Measurements from ENCODE around the gene EVL.

The EVL gene

DNA sequence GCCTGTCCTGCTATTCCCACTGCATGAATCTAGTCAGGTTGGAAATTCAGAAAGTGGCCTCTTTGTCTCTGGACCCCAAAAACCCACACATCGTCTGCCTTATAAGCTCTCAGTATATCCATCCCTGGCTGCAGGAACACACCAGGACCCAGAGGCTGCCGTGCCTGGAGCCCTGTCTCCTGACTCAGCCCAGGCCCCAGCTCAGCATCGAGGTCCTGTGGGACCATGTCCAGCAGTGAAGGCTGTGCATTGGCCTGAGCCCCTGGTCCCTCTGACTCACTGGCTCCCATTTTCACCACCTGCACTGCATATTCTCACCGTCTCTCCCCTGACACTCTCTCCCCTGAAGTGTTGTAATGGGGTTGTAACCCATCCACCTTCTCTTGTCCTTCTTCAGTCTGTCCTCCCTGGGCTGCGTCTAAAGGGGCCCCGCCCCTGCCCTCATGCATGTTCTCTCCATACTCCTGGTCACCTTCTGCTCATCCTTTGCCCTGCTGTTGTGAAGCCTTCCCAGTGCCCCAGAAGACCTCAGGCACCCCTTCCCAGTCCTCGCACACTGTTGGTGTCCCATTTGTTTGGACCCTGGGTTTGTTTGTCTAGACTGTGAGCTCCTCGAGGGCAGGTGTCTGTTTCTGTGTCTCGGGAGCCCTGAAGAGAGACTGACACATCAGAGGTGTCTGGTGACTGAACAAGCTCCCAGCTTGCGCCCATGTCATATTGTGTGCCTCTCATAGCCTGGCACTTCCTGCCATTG lies 43.8 kb downstream of the EVL start:
- no peak for DNase-seq (ENCODE audit: low read depth, low spot score)

DNA sequence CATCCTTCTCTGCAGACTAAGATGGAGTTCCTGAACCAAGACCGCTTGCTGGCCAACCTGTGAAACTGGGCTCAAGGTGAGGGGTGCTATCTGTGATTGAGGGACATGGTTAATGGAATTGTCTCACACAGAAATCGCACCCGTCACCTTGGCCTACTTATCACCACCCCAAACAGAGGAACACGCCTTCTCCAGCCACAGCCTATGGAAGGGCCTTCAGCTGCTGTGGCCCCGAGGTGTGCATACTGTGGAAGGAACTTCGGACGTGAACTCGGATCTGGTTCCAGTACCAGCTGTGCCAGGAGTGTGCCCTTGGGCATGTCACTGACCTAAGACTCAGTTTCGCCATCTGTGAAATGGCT lies 44.4 kb downstream of the EVL start:
- no peak for DNase-seq (ENCODE audit: low read depth, low spot score)

DNA sequence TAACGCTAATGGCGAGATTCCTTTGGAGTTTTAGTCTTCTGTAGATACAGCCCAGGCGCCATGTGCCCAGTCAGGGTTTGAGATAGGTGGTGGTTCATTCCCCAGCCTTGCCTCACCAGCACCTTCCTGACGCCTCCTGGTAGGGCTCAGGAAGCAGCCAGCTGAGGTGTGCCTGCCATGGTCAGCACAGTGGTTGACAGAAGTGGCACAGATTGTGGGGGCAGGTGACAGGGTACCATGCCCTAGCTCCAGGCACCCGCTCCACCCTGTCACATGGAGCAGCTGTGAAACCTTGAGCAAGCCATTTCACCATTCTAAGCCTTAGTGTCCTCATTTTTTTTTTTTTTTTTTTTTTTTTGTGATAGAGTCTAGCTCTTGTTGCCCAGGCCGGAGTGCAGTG lies 45.6 kb downstream of the EVL start:
- DNase-seq (ENCODE audit: low read depth, low spot score), result no peak

DNA sequence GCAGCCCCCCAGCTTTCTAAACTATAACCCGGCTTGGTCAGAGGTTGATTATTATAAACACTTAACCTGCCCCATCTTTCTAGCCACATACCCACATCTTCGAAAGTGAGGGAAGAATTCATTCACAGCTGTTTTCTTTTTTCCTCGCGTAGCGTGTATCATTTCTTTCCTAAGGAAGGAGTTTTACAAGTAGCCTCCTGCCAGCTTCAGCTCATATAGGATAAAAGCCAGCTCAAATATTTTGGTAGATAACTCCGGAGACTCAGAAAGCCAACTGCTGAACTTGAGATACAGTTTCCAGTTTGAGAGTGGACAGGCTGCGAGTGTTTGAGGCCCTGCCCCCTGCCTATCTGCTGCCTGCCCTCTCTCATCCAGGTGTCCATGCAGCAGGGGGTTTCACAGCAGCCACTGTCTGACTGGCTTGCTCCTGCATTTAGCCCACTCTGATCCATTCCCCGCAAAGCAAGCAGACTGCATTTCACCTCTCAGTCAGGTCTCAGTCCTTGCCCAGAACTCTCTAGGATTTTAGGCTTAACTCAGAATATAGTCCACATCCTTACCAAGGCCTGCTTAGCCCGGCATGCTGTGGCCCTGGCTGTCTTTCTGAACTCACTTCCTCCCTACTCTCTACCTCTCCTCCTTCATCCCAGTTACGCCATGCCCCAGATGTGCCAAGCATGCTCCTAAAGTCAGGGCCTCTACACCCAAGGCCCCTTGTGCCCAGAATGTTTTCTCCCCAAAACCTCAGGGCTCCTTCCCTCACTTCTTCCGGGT lies 46.9 kb downstream of the EVL start:
- DNase-seq (ENCODE audit: low read depth, low spot score), result no peak

DNA sequence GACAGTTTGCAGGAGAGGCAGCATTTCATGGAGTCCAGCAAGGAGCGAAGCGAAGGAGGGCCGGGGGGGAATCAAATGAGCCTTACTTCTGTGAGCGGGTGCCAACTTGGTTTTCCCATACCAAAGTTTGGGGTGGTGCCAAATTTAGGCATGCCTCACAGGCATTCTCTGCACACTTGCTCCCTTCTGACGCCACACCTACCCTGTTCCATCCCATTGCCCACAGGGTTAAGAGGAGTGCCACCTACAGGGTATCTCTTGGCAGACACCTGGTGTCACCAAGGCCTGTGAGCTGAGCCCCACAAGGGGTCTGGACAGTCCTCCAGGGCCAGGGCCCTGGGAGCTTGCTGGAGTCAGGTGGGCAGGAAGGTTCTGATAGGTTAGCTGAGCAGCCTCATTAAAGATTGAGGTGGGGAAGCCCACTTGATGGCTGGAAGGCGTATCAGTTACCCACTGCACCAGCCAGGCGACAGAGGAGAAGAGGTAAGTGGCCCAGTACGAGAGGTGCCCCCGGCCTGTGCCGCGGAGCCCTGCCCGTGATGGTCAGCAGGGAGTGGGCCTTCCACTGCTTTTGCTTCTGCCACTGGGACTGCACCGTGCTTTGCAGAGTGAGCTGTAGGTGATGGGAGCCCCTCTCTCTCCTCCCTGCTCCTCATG lies 49.0 kb downstream of the EVL start:
- DNase-seq (ENCODE audit: low read depth, low spot score), result no peak

DNA sequence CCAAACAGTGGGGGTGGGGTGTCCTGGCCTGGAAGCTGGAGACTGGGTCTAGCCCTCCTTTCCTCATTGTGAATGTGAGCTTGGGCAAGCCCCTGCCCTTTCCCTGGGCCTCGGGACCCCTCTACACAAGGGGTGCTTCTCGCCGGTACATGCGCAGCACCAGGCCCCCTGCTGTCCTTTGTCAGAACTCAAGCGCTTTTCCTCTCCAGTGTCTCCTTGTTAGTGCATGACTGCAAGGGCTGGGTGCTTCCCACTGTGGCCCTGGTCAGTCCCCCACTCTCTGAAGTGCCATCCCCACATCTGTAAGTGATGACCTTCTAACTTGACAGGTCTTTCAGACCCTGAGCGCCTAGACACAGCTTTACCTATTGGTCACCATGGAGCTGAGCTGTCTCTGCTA lies 50.0 kb downstream of the EVL start:
- no peak for DNase-seq (ENCODE audit: low read depth, low spot score)

DNA sequence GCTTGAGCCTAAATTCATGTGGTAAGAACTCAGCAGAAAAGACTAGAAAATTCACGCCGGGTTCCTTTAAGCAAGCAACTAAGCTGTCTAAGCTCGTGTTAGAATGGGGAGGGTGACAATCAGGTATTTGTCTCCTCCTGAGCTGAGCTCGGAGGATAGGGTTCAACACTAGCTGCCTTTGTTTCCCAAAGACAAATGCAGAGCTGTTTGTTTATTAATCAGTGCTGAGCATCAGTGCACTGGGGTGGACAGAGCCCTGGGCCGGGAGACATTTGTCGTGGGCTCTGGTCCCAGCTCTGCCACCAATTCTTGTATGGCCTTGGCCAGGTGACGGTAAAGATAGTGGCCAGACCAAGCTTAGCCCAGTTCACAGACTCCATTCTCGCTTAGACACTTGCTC lies 50.5 kb downstream of the EVL start:
- no peak for DNase-seq (ENCODE audit: low read depth, low spot score)

DNA sequence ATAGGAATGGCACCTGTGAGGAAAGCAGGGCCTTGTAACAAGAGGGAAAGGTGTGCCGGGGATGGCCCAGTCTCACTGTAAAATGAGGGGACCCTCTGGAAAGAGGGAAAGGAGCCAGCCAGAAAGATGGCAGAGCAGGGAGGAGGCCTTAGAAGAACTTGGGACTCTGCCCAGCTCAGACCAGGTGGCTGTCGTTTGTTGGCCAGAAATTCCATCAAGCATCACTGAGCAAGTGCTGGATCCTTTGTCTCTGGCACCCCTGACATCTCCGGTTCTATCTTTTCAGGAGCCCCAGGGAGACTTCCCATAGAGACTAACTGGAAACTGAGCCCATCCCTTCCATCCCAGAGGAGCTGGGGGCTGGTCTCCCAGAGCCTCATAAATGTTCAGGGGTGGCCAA lies 50.9 kb downstream of the EVL start:
- DNase-seq (ENCODE audit: low read depth, low spot score), result no peak

DNA sequence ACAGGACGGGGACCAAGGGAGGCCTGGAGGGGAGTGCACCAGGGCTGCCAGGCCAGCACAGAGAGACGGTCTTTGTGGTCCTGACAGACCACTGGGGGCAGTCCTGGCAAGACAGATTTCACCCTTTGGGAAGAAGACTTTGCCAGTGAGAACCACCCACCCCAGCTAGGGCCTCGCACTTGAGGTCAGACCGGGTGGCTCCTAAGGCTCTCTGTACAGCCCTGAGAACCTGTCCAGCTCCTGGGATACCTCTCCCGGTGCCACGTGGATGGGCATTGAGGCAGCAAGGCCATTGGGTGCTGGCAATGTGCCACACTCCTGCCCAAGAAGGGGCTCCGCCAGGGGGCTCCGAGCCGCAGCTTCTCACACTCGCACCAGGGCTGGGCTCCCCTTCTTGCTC lies 51.8 kb downstream of the EVL start:
- no peak for DNase-seq (ENCODE audit: low read depth, low spot score)

DNA sequence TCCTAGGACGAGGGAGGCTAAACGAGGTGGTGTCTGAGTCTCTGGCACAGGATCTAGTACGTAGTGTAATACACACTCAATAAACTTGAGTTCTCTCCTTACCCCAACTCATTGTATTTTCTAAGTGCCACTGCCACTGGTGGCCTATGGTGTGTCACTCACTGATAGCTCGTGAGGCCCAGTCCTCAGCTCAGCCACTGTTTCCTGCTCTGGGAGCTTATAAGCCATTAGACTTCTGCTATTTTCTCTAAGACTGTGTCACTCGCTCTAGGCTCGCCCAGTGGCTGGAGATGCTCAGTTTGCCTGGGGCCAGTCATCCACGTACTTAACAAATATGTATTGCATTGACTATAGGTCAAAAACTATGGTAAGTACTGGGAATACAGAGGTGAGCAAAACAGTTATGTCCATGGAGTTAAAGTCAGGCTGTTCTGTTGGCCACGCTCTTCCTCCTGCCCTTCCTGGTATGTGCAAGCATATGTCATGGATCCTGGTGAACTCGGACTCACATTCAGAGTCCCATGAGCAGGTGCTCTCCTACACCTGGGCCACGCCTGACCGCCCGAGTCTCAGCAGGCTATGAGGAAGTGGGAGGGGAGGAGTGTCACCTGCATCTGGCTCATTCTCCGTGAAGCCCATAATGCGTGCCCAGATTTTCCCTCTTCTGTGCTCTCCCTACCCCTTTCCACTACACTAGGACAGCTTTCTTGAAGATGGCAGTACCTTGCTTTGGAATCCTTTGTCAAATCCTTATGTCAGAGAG lies 52.6 kb downstream of the EVL start:
- no peak for DNase-seq (ENCODE audit: low read depth, low spot score)

DNA sequence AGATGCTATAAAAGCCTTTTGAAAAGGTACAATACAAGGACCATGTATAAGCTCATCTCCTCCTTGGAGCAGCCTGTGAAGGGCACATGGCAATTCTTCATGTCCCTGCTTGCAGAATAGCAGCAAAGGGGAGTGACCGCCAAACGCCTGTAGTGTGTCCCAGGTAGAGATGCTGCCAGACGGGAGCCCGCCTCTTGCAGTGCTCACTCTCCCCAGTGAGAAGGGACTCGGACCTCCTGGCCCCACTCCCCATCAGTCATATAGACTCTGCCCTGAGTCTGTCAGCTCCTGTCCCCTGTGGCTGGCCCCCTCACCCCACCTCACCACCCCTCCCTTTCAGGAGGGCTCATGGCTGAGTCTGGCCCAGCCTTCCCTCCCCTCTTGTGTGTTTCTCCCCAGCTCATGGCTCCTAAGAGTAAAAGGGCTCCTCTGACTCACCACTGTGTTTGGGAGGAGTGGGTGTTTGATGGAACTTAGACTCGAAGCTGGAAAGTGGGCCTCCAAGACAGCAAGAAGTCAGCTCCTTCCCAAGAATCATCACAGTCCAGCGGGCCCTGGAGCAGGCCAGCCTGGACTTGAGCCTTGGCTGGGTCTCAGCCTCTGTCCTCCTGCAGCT lies 53.3 kb downstream of the EVL start:
- DNase-seq (ENCODE audit: low read depth, low spot score), result no peak

DNA sequence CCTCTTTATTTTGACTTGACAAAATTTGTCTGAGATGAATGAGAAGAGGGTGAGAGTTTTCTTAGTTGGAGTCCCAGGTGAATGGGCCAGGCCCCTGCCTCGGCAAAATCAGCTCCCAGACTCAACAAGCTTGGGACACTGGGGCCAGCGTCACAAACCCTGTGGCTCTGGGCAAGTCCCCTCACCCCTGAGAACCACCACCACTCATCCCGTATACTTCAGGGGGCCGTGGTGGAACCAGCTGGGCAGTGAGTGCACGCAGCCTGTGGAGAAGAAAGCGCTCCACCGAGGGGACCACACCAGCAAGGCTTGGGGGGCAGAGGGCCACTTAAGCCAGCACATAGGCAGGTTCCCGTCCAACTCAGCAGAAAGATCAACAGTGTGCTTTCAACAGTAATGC lies 54.0 kb downstream of the EVL start:
- DNase-seq (ENCODE audit: low read depth, low spot score), result no peak

DNA sequence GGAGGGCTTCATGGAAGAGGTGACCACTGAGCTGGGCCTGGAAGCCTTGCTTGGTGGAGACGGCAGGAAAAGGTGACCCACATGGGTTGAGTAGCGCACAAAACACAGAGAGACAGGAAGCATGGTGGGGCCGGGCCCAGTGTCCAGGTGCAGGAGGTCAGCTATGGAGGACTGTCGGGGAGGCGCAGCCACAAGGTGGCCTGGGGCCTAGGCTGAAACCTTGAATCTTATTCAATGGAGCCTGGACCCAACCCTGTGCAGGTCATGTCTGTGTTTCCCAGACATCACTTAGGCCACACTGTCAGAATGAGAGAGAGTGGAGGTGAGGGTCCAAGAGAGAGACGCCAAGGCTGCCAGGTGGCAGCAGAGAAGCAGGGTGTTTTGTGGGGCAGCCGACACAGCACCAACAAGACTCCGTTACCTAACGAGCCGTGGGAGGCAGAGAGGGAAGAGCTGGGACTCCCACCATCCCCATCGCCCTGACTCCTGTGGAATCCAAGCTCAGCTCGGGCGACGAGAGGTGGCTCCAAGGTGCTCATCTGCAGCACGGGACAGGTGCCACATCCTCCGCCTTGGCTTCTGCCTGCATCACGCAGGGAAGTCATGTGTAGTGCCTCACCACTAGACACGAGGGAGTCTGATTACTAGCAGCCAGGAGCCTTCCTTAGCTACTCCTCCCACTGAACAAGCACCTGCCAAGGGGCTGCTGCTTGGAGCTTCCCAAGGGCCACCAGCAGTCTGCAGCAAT lies 55.5 kb downstream of the EVL start:
- no peak for DNase-seq (ENCODE audit: low read depth, low spot score)

DNA sequence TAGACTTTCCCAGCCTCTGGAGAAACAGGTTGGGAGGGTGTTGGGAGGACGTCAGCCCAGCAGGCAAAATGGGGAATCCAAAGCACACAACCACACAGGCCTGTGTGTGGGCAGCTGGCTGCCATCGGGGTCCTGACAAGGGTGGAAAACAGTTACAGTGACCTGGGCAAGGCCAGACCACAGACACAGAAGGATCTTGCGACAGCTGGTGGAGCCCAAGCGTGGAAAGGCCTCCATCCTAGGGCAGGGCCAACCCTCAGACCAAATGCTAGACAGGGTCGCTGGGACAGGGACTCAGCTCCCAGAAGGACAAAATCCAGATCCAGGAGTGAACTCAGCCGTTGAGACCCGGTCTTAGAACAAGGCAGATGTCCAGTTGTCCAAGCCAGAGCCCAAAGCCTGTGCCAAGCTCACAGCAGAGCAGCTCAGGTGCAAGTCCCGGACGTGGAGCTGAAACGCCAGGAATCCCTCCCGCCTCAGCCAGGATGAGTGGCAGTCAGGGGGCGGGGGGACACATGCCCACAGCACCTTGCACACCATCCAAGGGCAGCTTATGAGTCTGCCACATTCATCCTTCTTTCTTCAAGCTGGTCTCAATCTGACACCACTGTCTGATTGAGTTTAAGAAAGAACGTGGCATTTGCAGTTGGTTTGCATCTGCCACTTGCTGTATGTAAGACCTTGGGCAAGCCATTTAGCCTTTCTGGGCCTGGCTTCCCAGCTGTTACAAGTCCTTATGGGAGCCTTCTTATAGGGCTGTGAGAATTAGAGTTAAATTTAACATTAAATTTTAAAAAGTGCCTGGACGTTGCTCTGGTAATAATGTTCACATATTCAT lies 56.6 kb downstream of the EVL start:
- DNase-seq (ENCODE audit: low read depth, low spot score), result no peak

DNA sequence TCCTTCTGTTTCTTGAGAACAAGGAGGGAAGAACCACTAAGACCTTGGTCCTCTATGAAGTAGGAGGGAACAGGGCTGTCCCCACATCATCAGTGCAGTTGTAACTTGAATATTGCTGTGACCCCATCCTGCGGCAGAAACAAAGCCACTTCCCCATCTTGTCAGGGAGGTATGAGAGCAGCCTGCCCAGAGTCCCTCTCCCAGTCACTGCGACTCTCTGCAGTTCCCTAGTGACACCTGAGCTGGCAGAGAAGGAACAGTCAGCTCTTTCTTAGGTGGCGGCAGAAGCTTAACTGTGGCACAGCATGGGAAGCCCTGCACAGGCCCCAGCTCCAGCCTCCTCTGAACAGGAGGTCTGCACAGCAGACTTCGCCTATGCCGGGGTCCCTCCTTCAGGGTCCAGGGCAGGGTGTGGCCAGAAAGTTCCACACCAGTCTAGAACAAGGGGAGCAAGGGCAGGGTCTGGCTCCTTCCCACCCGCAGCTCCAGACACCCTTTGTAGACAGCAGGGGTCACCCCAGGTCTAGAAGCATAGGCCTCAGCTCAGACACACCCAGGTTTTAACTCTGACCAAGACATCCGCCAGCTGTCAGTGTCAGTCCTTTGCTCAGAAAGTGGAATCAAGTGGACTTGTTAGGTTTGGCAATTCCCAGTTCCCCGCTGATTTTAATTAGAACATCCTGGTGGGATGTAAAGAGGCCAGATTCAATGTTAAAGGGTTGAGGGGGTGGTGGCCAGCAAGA lies 57.4 kb downstream of the EVL start:
- no peak for DNase-seq (ENCODE audit: low read depth, low spot score)

DNA sequence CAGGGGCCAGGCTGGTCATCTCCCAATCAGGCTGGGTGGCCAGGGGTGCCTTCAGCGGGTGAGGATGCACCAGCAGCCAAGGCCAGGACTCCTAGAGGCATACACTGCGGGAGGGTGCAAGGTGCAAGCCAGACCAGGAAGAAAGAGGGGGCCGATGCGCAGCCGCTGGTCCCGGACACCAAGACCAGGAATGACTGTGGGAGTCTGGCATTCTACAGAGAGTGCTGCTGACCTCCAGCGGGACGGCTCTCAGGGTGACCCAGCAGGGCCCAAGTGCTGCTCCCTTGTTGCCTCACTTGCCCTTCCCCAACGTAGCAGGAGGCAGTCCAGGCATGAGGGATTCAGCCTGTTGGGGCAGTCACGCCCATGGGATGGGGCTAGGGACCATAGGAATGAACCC lies 58.4 kb downstream of the EVL start:
- no peak for DNase-seq (ENCODE audit: low read depth, low spot score)

DNA sequence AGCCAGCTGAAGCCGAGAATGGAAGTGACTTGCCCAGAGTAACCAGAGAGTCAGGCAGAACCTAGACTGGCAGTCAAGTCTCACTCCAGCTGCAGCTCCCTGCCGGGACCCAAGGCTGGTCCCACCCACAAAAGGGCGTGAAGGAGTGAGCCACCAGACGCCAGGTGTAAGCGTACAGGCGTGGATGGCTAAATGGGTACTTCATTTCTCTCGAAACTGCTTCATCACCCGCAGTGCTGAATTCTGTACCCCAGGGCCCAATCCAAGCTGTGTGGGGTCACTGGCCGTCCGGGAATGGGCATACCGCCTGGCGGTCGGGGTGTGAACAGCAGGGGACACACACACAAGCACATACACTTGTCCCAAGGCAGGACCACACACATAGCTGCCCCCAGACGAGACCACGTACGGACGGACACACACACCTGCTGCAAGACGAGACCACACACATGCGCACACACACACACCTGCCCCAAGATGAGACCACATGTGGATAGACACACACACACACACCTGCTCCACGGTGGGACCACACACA lies 59.4 kb downstream of the EVL start:
- no peak for DNase-seq (ENCODE audit: low read depth, low spot score)

DNA sequence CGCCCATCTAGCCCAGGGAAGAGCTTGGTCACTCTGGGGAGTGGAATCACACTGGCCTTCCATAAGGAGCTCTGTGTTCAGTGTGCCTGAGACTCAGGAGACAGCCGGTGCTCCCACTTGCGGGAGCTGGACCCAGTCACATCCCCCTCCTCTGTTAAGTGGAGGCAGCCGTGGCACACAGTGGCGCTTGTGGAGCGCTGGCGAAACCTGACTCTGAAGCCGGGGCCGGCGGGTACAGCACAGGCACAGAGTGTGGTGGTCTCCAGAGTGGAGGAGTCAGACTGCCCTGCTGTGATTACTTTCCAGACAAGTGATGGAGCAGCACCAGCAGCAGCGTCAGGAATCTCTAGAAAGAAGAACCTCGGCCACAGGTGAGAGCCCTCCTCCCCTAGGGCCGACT lies 61.2 kb downstream of the EVL start:
- no peak for DNase-seq (ENCODE audit: low read depth, low spot score)

DNA sequence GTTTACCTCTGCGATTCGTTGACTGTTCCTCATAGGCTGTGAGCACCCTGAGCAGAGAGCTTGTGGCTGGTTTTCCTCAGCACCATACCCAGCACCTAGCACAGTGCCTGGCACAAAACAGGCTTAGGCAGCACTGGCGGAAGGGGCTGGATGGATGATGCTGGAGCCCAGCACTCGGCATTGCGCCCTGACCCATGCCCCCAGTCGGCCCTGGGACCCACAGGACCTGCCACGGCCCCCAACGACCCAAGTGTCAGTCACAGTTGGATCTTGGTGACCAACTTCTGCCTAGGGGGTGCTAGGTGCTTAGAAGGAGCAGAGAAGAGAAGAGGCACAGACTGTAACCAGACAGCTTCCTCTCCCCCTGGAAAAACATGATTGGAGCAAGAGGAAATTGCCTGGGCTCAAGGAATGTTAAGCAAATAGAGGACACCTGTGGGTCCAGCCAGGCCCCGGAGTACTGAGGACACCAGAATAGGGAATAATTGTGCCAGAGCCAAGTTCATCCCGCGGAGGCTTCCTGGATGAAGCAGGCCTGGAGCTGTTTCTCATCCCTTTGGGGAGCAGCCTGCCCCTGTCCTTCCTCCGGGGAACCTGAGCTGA lies 62.7 kb downstream of the EVL start:
- no peak for DNase-seq (ENCODE audit: low read depth, low spot score)
